Suprapubic skin (tissue), 4 donors: ENCODE data around the gene GPC5. TPM values are rescaled to one million over a fixed set of nuclear protein-coding genes. Genes with fewer than 3 reads are reported as not detected.
A peak's percentile ranks its signal among the peaks of the same experiment; 100 is the strongest.
"Not testable (repeated sequence)": the region's sequence is repeated elsewhere in the genome, so short reads cannot be mapped to it uniquely, and the experiment has no call there.

Experiments used
- DNase-seq, 2 donors: peaks; one replicate each; pipeline ENCODE4 v3.0.0-alpha.2; 2019; ENCODE audit warnings: low spot score in 2 of 2
- H3K27ac ChIP-seq: fragments of 200-600 bp; sonication (generic); one replicate; pipeline ENCODE4 v1.5.1; 2019
- H3K27me3 ChIP-seq: fragments of 200-600 bp; sonication (generic); one replicate; pipeline ENCODE4 v1.5.1; 2019
- H3K36me3 ChIP-seq: fragments of 200-600 bp; sonication (generic); one replicate; pipeline ENCODE4 v1.5.1; 2019
- H3K4me1 ChIP-seq: fragments of 200-600 bp; sonication (generic); one replicate; pipeline ENCODE4 v1.5.1; 2019
- H3K4me3 ChIP-seq: fragments of 200-600 bp; sonication (generic); one replicate; pipeline ENCODE4 v1.5.1; 2019; ENCODE audit warnings: mild to moderate bottlenecking
- H3K9me3 ChIP-seq: fragments of 200-600 bp; sonication (generic); one replicate; pipeline ENCODE4 v1.5.1; 2019
- EP300 ChIP-seq: sonication (generic); formaldehyde crosslinking; IDR thresholded peaks from one replicate; pipeline ENCODE4 v1.6.1; 2017; ENCODE audit warnings: antibody characterized with exemption
- POLR2A ChIP-seq, 2 donors: fragments of 450-650 bp; IDR thresholded peaks; one replicate each; pipeline ENCODE4 v1.6.1; 2017; ENCODE audit warnings: antibody characterized with exemption in 2 of 2, mild to moderate bottlenecking in 2 of 2, moderate library complexity in 2 of 2
- POLR2AphosphoS5 ChIP-seq, 3 donors: sonication (generic); formaldehyde crosslinking; IDR thresholded peaks; one replicate each; pipeline ENCODE4 v1.6.1; 2017; ENCODE audit warnings: antibody characterized with exemption in 3 of 3
- WGBS: methylation state at CpG from one replicate; pipeline ENCODE4 v1.1.5; 2018; 5-methylcytosine and 5-hydroxymethylcytosine counted together
- total RNA-seq, 4 donors: library from RNA; depleted of rRNA; stranded (reverse); fragments of >200 nt; gene quantifications; one replicate each; pipeline ENCODE4 v1.1.0, GENCODE V29; 2016
- TF ChIP-seq, protein P1 (sequence below), 2 donors: fragments of 200-600 bp in 1 of 2; fragments of 450-650 bp in 1 of 2; sonication (generic) in 1 of 2; IDR thresholded peaks; one replicate each; pipeline ENCODE4 v1.5.1; 2016 to 2019; ENCODE audit warnings: antibody characterized with exemption in 2 of 2, mild to moderate bottlenecking in 1 of 2, moderate library complexity in 1 of 2

The GPC5 gene
- total RNA-seq, 4 donors from 2014 or later = 0.55 TPM; not detected in 3

DNA sequence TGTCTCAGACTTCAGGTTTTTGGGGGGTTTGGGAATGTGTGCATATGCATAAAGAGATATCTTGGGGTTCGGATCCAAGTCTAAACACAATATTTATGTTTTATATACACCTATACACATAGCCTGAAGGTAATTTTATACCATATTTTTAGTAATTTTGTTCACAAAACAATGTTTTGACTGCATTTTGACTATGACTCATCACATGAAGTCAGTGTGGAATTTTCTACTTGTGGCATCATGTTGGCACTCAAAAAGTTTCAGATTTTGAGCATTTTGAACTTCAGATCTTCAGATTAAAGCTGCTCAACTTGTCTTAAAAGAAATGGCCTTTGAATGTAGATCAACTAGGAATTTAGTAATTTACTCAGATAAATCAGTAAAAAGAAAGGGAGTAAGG, 1115.3 kb downstream of the GPC5 start:
- no peaks in the 10 kb centered on the region for H3K27me3 ChIP-seq
- TF ChIP-seq POLR2AphosphoS5 (IDR thresholded peaks at IDR 0.05) (no peak), POLR2A (IDR thresholded peaks at IDR 0.05) (no peak), EP300 (no peak)
- TF ChIP-seq, protein P1, sequence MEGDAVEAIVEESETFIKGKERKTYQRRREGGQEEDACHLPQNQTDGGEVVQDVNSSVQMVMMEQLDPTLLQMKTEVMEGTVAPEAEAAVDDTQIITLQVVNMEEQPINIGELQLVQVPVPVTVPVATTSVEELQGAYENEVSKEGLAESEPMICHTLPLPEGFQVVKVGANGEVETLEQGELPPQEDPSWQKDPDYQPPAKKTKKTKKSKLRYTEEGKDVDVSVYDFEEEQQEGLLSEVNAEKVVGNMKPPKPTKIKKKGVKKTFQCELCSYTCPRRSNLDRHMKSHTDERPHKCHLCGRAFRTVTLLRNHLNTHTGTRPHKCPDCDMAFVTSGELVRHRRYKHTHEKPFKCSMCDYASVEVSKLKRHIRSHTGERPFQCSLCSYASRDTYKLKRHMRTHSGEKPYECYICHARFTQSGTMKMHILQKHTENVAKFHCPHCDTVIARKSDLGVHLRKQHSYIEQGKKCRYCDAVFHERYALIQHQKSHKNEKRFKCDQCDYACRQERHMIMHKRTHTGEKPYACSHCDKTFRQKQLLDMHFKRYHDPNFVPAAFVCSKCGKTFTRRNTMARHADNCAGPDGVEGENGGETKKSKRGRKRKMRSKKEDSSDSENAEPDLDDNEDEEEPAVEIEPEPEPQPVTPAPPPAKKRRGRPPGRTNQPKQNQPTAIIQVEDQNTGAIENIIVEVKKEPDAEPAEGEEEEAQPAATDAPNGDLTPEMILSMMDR (IDR thresholded peaks at IDR 0.05) = no peak
- no peaks in the 10 kb centered on the region for H3K36me3 ChIP-seq
- no peak for DNase-seq
- no peak overlapping the region for H3K27ac ChIP-seq
- H3K4me1 ChIP-seq = no peaks in the 10 kb centered on the region
- H3K4me3 ChIP-seq = no peak overlapping the region
- 44% methylated on average over 1 of the region's 1 CpG for WGBS
- peaks cover 5% of the 10 kb centered on the region for H3K9me3 ChIP-seq

DNA sequence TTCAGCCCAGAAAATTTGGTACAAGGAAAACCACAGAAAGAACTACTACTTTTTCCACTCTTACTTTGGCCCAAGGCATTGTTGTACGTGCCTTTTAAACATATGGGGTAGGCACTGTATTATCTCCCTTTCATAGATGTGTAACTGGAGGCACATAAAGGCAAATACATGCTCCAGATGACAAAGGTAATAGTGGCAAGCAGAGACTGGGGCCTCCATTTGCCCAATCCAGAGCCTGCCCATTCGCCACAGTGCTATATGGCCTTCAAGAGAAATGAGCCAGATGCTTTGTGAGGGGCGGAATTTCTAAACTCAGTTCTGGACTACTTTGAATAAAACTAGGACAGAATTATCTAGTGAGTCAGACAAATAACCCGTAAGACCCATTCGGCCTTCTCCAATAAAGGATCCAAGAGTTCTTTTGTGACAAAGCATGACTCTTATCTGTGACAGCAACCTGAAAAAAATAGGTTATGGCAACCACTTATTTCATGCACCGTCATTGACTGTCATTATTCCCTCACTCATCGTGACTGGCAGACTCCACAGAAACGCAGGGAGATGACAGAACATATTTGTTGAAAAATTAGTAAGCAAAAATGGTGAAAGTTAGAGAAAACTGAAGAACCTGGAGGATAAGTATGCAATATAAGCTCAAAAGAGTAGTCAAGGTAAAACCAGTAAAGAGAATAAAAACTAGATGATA, 1116.2 kb downstream of the GPC5 start:
- H3K9me3 ChIP-seq = peaks cover 5% of the 10 kb centered on the region
- H3K4me1 ChIP-seq = no peaks in the 10 kb centered on the region
- no peaks in the 10 kb centered on the region for H3K27me3 ChIP-seq
- WGBS = 93% methylated on average over 8 of the region's 8 CpGs
- H3K27ac ChIP-seq = no peak overlapping the region
- no peak for TF ChIP-seq POLR2AphosphoS5 (IDR thresholded peaks at IDR 0.05)
- TF ChIP-seq, protein P1 (IDR thresholded peaks at IDR 0.05) = no peak
- no peak for TF ChIP-seq POLR2A (IDR thresholded peaks at IDR 0.05)
- no peak for TF ChIP-seq EP300
- H3K4me3 ChIP-seq = no peak overlapping the region
- DNase-seq = no peak
- H3K36me3 ChIP-seq = no peaks in the 10 kb centered on the region

DNA sequence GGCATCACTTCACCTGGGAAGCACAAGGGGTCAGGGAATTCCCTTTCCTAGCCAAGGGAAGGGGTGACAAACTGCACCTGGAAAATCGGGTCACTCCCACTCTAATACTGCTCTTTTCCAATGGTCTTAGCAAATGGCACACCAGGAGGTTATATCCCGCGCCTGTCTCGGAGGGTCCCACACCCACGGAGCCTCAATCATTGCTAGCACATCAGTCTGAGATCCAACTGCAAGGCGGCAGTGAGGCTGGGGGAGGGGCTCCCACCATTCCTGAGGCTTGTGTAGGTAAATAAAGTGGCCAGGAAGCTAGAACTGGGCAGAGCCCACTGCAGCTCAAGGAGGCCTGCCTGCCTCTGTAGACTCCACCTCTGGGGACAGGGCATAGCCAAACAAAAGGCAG, 1118.5 kb downstream of the GPC5 start:
- H3K27me3 ChIP-seq, H3K4me3 ChIP-seq, H3K36me3 ChIP-seq, H3K9me3 ChIP-seq, H3K27ac ChIP-seq, H3K4me1 ChIP-seq: not testable (repeated sequence)
- DNase-seq = peak in 1 of 2 donors; percentile 44
- 99% methylated on average over 6 of the region's 6 CpGs for WGBS

DNA sequence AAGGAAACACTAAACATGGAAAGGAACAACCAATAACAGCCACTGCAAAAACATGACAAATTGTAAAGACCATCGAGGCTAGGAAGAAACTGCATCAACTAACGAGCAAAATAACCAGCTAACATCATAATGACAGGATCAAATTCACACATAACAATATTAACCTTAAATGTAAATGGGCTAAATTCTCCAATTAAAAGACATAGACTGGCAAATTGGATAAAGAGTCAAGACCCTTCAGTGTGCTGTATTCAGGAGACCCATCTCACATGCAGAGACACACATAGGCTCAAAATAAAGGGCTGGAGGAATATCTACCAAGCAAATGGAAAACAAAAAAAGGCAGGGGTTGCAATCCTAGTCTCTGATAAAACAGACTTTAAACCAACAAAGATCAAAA, 1120.2 kb downstream of the GPC5 start:
- H3K9me3 ChIP-seq, DNase-seq, H3K27ac ChIP-seq, H3K36me3 ChIP-seq, H3K4me1 ChIP-seq, H3K4me3 ChIP-seq, H3K27me3 ChIP-seq: not testable (repeated sequence)
- 97% methylated on average over 2 of the region's 2 CpGs for WGBS

DNA sequence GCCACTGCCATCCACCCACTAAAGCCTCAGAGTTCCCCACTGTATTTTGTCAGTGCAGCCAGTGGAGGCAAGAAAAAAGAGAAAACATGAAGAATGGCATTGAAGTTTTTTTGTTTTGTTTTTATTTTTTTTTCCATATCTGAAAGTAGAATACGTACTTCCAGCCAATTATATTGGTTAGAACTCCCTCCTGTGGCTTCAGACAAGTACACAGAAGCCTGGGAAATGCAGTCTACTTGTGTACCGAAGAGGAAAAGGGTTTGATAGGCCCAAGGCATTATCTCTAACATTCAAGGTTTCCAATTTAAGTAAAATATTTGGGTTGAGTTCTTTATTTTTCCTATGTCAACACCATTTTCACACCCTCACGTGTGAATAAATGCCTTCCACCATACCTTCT, 1131.9 kb downstream of the GPC5 start:
- DNase-seq = no peak
- WGBS = 67% methylated on average over 3 of the region's 3 CpGs
- no peak for TF ChIP-seq EP300
- TF ChIP-seq POLR2AphosphoS5 (IDR thresholded peaks at IDR 0.05) = no peak
- TF ChIP-seq, protein P1 (IDR thresholded peaks at IDR 0.05) = no peak
- no peak for TF ChIP-seq POLR2A (IDR thresholded peaks at IDR 0.05)

DNA sequence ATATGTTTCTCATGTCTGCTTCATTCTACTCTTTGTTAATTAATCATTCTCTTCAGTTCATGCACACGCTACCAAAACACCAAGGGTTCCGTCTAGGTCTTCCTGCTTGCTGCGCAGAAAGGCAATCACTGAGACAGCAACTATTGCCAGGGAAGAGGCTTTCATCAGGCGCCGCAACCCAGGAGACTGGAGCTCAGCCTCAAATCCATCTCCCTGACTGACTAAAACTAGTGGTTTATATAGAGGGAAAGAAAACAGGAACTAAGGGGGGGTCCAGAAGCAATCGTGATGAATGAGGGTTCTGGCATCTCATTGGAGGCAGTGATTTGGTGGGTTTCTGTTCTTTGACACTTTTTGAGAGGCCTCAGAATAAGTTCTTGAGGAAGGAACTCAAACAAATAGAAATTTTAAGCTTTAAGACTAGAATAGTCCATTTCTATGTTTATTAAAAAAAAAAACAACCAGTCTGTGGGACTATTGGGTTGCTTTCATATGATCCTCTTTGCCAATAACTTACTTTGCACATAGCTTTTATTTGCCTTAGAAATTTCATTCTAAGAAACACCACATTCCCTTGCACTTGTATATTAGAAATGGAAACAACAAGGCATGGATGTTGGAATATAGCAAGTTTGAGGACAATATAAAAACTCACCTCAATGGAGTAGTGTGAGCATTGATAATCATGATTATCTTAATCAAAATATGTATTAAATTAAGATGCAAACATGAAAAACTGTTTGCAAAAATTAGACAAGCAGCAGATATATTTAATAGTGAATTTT, 1137.0 kb downstream of the GPC5 start:
- H3K27ac ChIP-seq = no peak overlapping the region
- no peaks in the 10 kb centered on the region for H3K36me3 ChIP-seq
- TF ChIP-seq POLR2A (IDR thresholded peaks at IDR 0.05) (no peak), POLR2AphosphoS5 (IDR thresholded peaks at IDR 0.05) (no peak)
- no peak overlapping the region for H3K4me3 ChIP-seq
- H3K4me1 ChIP-seq = no peaks in the 10 kb centered on the region
- WGBS = 88% methylated on average over 6 of the region's 6 CpGs
- no peaks in the 10 kb centered on the region for H3K9me3 ChIP-seq
- no peaks in the 10 kb centered on the region for H3K27me3 ChIP-seq
- DNase-seq = no peak

More for the DNA sequence above, 1131.9 kb downstream of the GPC5 start:
- no peaks in the 10 kb centered on the region for H3K36me3 ChIP-seq
- H3K4me3 ChIP-seq = no peak overlapping the region
- no peaks in the 10 kb centered on the region for H3K27me3 ChIP-seq
- H3K27ac ChIP-seq = no peak overlapping the region
- H3K9me3 ChIP-seq = no peaks in the 10 kb centered on the region
- H3K4me1 ChIP-seq = no peaks in the 10 kb centered on the region
